Measurements from ENCODE around the gene GAL3ST2.

DNA sequence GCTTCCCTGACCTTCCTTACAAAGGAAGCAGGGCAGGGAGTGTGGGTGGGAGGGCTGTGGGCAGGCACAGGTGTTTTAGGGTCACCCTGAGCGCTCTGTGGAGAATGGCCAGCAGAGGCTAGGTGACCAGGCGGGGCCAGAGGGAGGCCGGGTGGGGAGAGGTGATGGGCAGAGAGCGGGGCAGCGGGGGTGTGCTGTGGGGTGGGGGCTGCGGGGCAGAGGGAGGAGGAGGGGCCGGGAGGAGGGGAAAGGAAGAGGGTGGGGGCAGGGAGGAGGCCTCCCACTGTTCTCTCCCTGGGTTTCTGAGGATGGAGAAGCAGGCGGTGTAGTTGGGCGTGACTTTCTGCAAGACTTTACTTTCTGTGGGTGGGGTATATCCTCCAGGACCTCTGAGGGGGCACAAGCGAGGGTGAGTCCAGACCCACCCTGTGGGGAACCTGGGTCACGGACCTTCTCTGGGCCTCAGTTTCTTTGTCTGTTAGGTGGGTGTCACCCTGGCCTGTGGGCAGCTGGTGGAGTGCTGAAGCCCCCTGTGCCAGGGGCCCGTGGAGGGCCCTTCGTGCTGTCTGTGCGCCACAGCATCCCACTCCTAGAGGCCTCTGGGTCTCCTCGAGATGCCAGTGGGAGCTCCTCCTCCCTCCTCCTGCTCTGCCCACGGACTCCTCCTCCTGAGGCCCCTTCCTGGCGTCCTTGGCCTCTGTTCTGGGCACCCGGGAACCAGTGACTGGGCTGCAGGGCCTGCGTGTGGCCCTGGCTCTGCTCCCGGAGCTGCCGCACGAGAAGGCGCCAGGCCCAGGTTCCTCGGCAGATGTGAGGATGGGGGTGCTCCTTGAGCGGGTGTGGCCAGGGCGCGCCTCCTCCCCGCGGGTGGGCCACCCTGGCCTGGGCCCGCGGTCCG is 26.0 kb downstream of the GAL3ST2 start:
- TF ChIP-seq, protein P1, sequence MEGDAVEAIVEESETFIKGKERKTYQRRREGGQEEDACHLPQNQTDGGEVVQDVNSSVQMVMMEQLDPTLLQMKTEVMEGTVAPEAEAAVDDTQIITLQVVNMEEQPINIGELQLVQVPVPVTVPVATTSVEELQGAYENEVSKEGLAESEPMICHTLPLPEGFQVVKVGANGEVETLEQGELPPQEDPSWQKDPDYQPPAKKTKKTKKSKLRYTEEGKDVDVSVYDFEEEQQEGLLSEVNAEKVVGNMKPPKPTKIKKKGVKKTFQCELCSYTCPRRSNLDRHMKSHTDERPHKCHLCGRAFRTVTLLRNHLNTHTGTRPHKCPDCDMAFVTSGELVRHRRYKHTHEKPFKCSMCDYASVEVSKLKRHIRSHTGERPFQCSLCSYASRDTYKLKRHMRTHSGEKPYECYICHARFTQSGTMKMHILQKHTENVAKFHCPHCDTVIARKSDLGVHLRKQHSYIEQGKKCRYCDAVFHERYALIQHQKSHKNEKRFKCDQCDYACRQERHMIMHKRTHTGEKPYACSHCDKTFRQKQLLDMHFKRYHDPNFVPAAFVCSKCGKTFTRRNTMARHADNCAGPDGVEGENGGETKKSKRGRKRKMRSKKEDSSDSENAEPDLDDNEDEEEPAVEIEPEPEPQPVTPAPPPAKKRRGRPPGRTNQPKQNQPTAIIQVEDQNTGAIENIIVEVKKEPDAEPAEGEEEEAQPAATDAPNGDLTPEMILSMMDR (IDR thresholded peaks at IDR 0.05; ENCODE audit: low read length) = no peak
- TF ChIP-seq EZH2phosphoT487 (IDR thresholded peaks at IDR 0.05; ENCODE audit: low read length) = no peak
